ENCODE results near the gene MAGOHB.
"Not testable (repeated sequence)": the region's sequence is repeated elsewhere in the genome, so short reads cannot be mapped to it uniquely, and the experiment has no call there.

The MAGOHB gene

GRCh38 chr12:10611258-10611657 lies 2.2 kb downstream of the MAGOHB start:
- DNase-seq, result not testable (repeated sequence)

- DNase-seq, result no peak
Measured at GRCh38 chr12:10610188-10610587, 3.2 kb downstream of the MAGOHB start.

GRCh38 chr12:10607885-10608458 lies 5.4 kb downstream of the MAGOHB start:
- no peak for DNase-seq

GRCh38 chr12:10601860-10602259 lies 11.5 kb downstream of the MAGOHB start:
- no peak for DNase-seq

- DNase-seq, result no peak
Measured at GRCh38 chr12:10600988-10601387, 12.4 kb downstream of the MAGOHB start.

GRCh38 chr12:10595881-10596280 lies 17.5 kb downstream of the MAGOHB start:
- DNase-seq, result no peak

- no peak for DNase-seq
Measured at GRCh38 chr12:10590966-10591365, 22.4 kb downstream of the MAGOHB start.

- no peak for DNase-seq
Measured at GRCh38 chr12:10584415-10584814, 29.0 kb downstream of the MAGOHB start.

GRCh38 chr12:10582704-10583103 lies 30.7 kb downstream of the MAGOHB start:
- DNase-seq, result no peak

- not testable (repeated sequence) for DNase-seq
Measured at GRCh38 chr12:10582133-10582532, 31.3 kb downstream of the MAGOHB start.

GRCh38 chr12:10574307-10574706 lies 39.1 kb downstream of the MAGOHB start:
- no peak for DNase-seq

GRCh38 chr12:10572021-10572490 lies 41.4 kb downstream of the MAGOHB start:
- DNase-seq, result not testable (repeated sequence)

- DNase-seq, result no peak
Measured at GRCh38 chr12:10571141-10571540, 42.3 kb downstream of the MAGOHB start.

- no peak for DNase-seq
Measured at GRCh38 chr12:10567813-10568212, 45.6 kb downstream of the MAGOHB start.

- no peak for DNase-seq
Measured at GRCh38 chr12:10563966-10564365, 49.4 kb downstream of the MAGOHB start.

- DNase-seq, result no peak
Measured at GRCh38 chr12:10563002-10563401, 50.4 kb downstream of the MAGOHB start.

GRCh38 chr12:10562306-10562933 lies 51.0 kb downstream of the MAGOHB start:
- no peak for DNase-seq

GRCh38 chr12:10559244-10559643 lies 54.2 kb downstream of the MAGOHB start:
- DNase-seq, result peak; percentile 76

- DNase-seq, result no peak
Measured at GRCh38 chr12:10558789-10559188, 54.6 kb downstream of the MAGOHB start.

GRCh38 chr12:10558301-10558700 lies 55.1 kb downstream of the MAGOHB start:
- DNase-seq, result no peak

GRCh38 chr12:10557766-10558165 lies 55.6 kb downstream of the MAGOHB start:
- DNase-seq, result no peak

- DNase-seq, result peak; percentile 68
Measured at GRCh38 chr12:10557329-10557728, 56.1 kb downstream of the MAGOHB start.

- DNase-seq, result peak; percentile 84
Measured at GRCh38 chr12:10554756-10555481, 58.5 kb downstream of the MAGOHB start.

GRCh38 chr12:10554228-10554755 lies 59.1 kb downstream of the MAGOHB start:
- DNase-seq, result peak; percentile 70
